Chondrocyte (in vitro differentiated cells): ENCODE data around the gene PASK. TPM values are rescaled to one million over a fixed set of nuclear protein-coding genes. Genes with fewer than 3 reads are reported as not detected.

Source experiments
- DNase-seq: peaks from one replicate; pipeline ENCODE4 v3.0.0; 2021; ENCODE audit warnings: mixed read lengths, low spot score
- H3K27ac Mint-ChIP-seq: one replicate; pipeline ENCODE4 v1.8.0; 2021; ENCODE audit warnings: mild to moderate bottlenecking, moderate library complexity, mixed read lengths; ENCODE audit not compliant: unreplicated experiment
- H3K27me3 Mint-ChIP-seq: 2 replicates; pipeline ENCODE4 v1.8.0; 2021; ENCODE audit warnings: low read depth, mixed read lengths
- H3K36me3 Mint-ChIP-seq: 2 replicates; pipeline ENCODE4 v1.8.0; 2021; ENCODE audit warnings: low read depth, mixed read lengths
- H3K4me1 Mint-ChIP-seq: 2 replicates; pipeline ENCODE4 v1.8.0; 2021; ENCODE audit warnings: low read depth, mild to moderate bottlenecking, mixed read lengths
- H3K4me3 Mint-ChIP-seq: one replicate; pipeline ENCODE4 v1.8.0; 2021; ENCODE audit warnings: mild to moderate bottlenecking, moderate library complexity, mixed read lengths; ENCODE audit not compliant: unreplicated experiment
- H3K9me3 Mint-ChIP-seq: 2 replicates; pipeline ENCODE4 v1.8.0; 2021; ENCODE audit warnings: low read depth, mixed read lengths
- total RNA-seq: library from RNA; stranded (reverse); gene quantifications from 3 replicates; pipeline ENCODE4 v1.2.1, GENCODE V29; 2021
- TF ChIP-seq, protein P1 (sequence below): fragments of 200-600 bp; sonication (generic); IDR thresholded peaks from 2 replicates; pipeline ENCODE4 v1.5.0; 2021; ENCODE audit warnings: antibody characterized with exemption, mild to moderate bottlenecking, moderate library complexity

PASK gene
- total RNA-seq, 1 donor from 2014 or later: 4.5 TPM

- Mint-ChIP-seq H3K36me3 (peaks cover 8% of the 10 kb centered on the region), H3K4me3 (no peak overlapping the region), H3K9me3 (peaks cover 10% of the 10 kb centered on the region), H3K27ac (no peak overlapping the region), H3K4me1 (no peaks in the 10 kb centered on the region), H3K27me3 (no peaks in the 10 kb centered on the region)
- TF ChIP-seq, protein P1, sequence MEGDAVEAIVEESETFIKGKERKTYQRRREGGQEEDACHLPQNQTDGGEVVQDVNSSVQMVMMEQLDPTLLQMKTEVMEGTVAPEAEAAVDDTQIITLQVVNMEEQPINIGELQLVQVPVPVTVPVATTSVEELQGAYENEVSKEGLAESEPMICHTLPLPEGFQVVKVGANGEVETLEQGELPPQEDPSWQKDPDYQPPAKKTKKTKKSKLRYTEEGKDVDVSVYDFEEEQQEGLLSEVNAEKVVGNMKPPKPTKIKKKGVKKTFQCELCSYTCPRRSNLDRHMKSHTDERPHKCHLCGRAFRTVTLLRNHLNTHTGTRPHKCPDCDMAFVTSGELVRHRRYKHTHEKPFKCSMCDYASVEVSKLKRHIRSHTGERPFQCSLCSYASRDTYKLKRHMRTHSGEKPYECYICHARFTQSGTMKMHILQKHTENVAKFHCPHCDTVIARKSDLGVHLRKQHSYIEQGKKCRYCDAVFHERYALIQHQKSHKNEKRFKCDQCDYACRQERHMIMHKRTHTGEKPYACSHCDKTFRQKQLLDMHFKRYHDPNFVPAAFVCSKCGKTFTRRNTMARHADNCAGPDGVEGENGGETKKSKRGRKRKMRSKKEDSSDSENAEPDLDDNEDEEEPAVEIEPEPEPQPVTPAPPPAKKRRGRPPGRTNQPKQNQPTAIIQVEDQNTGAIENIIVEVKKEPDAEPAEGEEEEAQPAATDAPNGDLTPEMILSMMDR: no peak
- no peak for DNase-seq
Observed at GRCh38 chr2:241120440-241120839, 28.8 kb downstream of the PASK start.

DNA sequence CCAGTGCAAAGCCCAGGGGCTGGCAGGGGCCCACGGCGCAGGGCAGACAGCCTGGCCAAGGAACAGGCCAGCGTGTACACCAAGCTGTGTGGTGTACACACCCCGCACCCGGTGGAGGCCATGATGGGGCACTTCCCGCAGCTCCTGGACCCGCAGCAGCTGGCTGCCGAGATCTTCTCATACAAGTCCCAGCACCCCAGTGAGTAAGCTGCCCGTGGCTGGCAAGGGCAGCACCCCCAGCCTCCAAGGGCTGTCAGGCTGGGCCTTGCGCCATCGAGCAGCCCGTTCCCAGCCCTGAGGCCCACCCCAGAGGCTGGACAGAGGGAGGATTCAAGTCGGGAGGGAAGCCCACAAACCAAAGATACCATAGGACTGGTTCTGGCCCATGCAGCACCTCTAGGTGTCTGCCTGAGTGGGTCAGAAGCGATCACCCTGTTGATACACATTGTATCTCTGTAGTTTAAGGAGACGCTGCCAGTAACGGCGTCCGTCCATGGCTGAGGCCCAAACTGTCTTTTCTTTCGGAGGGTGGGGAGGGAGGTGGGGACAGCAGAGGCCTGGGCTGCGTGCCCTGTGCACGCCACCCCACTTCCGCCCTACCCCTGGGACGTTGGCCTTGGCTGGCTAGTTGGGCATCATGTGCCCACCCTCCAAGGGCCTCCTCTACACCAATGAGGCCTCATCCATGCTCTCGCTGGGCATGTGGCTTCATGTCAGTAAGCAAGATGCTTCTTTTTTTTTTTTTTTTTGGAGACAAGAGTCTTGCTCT, 30.4 kb downstream of the PASK start:
- peaks cover 8% of the 10 kb centered on the region for H3K36me3 Mint-ChIP-seq
- no peak overlapping the region for H3K4me3 Mint-ChIP-seq
- DNase-seq: peak; percentile 72

GRCh38 chr2:241116606-241117560, 32.4 kb downstream of the PASK start:
- H3K27me3 Mint-ChIP-seq: no peaks in the 10 kb centered on the region
- TF ChIP-seq, protein P1: no peak

More for the DNA sequence above, 30.4 kb downstream of the PASK start:
- Mint-ChIP-seq H3K27ac (no peak overlapping the region), H3K9me3 (peaks cover 10% of the 10 kb centered on the region), H3K4me1 (no peaks in the 10 kb centered on the region), H3K27me3 (no peaks in the 10 kb centered on the region)
- TF ChIP-seq, protein P1: no peak

DNA sequence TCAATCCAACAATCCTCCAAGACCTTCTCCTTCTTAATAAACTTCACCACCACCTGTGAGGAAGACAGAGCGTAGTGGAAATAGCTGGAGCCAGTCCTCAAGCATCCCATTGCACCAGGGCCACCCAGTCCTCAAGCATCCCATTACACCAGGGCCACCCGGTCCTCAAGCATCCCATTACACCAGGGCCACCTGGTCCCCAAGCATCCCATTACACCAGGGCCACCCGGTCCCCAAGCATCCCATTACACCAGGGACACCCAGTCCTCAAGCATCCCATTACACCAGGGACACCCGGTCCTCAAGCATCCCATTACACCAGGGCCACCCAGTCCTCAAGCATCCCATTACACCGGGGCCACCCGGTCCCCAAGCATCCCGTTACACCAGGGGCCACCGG, 33.9 kb downstream of the PASK start:
- no peak for DNase-seq
- H3K4me3 Mint-ChIP-seq: no peak overlapping the region
- H3K27me3 Mint-ChIP-seq: no peaks in the 10 kb centered on the region
- H3K4me1 Mint-ChIP-seq: no peaks in the 10 kb centered on the region
- H3K36me3 Mint-ChIP-seq: peaks cover 1% of the 10 kb centered on the region
- TF ChIP-seq, protein P1: no peak
- no peaks in the 10 kb centered on the region for H3K9me3 Mint-ChIP-seq
- no peak overlapping the region for H3K27ac Mint-ChIP-seq

More at GRCh38 chr2:241116606-241117560, 32.4 kb downstream of the PASK start:
- no peak for DNase-seq
- Mint-ChIP-seq H3K4me3 (no peak overlapping the region), H3K36me3 (peaks cover 8% of the 10 kb centered on the region), H3K4me1 (no peaks in the 10 kb centered on the region), H3K27ac (no peak overlapping the region), H3K9me3 (peaks cover 10% of the 10 kb centered on the region)

DNA sequence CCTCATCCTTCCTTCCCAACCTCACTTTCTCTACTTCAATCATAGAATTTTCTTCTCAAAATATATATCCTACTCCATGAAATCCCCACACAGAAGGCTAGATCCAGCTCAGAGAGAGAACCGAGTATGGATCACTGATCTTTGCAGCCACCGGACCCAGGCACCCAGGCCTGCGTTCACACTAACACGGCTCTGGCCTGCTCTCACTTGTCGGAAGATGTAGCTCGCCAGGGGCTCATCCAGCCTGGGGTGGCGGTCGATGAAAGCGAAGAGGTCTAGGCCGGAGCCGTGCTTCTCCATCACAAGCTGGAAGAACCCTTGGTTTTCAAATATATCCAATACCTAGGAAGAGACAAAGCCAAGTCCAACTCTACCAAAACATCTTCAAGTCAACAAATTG, 34.4 kb downstream of the PASK start:
- TF ChIP-seq, protein P1: no peak
- Mint-ChIP-seq H3K36me3 (no peaks in the 10 kb centered on the region), H3K27ac (no peak overlapping the region), H3K4me1 (no peaks in the 10 kb centered on the region), H3K27me3 (no peaks in the 10 kb centered on the region), H3K4me3 (no peak overlapping the region), H3K9me3 (no peaks in the 10 kb centered on the region)
- no peak for DNase-seq
